ENCODE results near the gene VPS13A. TPM values are rescaled to one million over a fixed set of nuclear protein-coding genes. Genes with fewer than 3 reads are reported as not detected.

The VPS13A gene
- polyA plus RNA-seq, 1 donor from 2014 or later: 20.6 TPM

GRCh38 chr9:77424993-77425392, 247.7 kb downstream of the VPS13A start:
- H3K4me2 ChIP-seq (ENCODE audit: low read length): no peak overlapping the region
- H3K9me3 ChIP-seq (ENCODE audit: low read length): no peaks in the 10 kb centered on the region
- no peak overlapping the region for H3K4me3 ChIP-seq (ENCODE audit: low read length)
- no peak overlapping the region for H3K9ac ChIP-seq (ENCODE audit: low read length)
- H3F3A ChIP-seq (ENCODE audit: insufficient read depth, low read length, poor library complexity, severe bottlenecking): no peaks in the 10 kb centered on the region
- TF ChIP-seq SMC3 (conservative IDR thresholded peaks at IDR 0.05; ENCODE audit: poor library complexity) (no peak), EP300 (conservative IDR thresholded peaks at IDR 0.05; ENCODE audit: poor library complexity, severe bottlenecking) (no peak), MXI1 (conservative IDR thresholded peaks at IDR 0.05; ENCODE audit: poor library complexity, severe bottlenecking) (no peak), RAD21 (conservative IDR thresholded peaks at IDR 0.05) (no peak), TAF1 (IDR thresholded peaks at IDR 0.05; ENCODE audit: low read depth) (no peak), CTCF (IDR thresholded peaks at IDR 0.05; ENCODE audit: poor library complexity, severe bottlenecking) (no peak)
- TF ChIP-seq, protein P1, sequence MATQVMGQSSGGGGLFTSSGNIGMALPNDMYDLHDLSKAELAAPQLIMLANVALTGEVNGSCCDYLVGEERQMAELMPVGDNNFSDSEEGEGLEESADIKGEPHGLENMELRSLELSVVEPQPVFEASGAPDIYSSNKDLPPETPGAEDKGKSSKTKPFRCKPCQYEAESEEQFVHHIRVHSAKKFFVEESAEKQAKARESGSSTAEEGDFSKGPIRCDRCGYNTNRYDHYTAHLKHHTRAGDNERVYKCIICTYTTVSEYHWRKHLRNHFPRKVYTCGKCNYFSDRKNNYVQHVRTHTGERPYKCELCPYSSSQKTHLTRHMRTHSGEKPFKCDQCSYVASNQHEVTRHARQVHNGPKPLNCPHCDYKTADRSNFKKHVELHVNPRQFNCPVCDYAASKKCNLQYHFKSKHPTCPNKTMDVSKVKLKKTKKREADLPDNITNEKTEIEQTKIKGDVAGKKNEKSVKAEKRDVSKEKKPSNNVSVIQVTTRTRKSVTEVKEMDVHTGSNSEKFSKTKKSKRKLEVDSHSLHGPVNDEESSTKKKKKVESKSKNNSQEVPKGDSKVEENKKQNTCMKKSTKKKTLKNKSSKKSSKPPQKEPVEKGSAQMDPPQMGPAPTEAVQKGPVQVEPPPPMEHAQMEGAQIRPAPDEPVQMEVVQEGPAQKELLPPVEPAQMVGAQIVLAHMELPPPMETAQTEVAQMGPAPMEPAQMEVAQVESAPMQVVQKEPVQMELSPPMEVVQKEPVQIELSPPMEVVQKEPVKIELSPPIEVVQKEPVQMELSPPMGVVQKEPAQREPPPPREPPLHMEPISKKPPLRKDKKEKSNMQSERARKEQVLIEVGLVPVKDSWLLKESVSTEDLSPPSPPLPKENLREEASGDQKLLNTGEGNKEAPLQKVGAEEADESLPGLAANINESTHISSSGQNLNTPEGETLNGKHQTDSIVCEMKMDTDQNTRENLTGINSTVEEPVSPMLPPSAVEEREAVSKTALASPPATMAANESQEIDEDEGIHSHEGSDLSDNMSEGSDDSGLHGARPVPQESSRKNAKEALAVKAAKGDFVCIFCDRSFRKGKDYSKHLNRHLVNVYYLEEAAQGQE (IDR thresholded peaks at IDR 0.05; ENCODE audit: borderline replicate concordance): no peak
- H3K36me3 ChIP-seq (ENCODE audit: insufficient read depth, low read length): no peaks in the 10 kb centered on the region
- no peaks in the 10 kb centered on the region for H3K27me3 ChIP-seq (ENCODE audit: insufficient read depth, low read depth, low read length)
- H3K79me2 ChIP-seq (replicated peaks; ENCODE audit: insufficient read depth, low read length): no peaks in the 10 kb centered on the region
- H3K27ac ChIP-seq (ENCODE audit: low read length): no peak overlapping the region
- H4K20me1 ChIP-seq (ENCODE audit: insufficient read depth): no peaks in the 10 kb centered on the region
- no peaks in the 10 kb centered on the region for H3K9me2 ChIP-seq (ENCODE audit: insufficient read depth, low read length)
- no peak overlapping the region for H2AFZ ChIP-seq (ENCODE audit: low read depth, low read length)

- H3K79me2 ChIP-seq (replicated peaks; ENCODE audit: insufficient read depth, low read length): no peaks in the 10 kb centered on the region
- TF ChIP-seq RAD21 (conservative IDR thresholded peaks at IDR 0.05): no peak
- no peak for TF ChIP-seq TAF1 (IDR thresholded peaks at IDR 0.05; ENCODE audit: low read depth)
- TF ChIP-seq, protein P1 (IDR thresholded peaks at IDR 0.05; ENCODE audit: borderline replicate concordance): no peak
- TF ChIP-seq MXI1 (conservative IDR thresholded peaks at IDR 0.05; ENCODE audit: poor library complexity, severe bottlenecking): no peak
- no peak for TF ChIP-seq EZH2 (IDR thresholded peaks at IDR 0.05; ENCODE audit: borderline replicate concordance, insufficient read depth, low read length, poor library complexity, severe bottlenecking)
- no peak for TF ChIP-seq POLR2AphosphoS5 (IDR thresholded peaks at IDR 0.05)
- no peak for TF ChIP-seq EP300 (conservative IDR thresholded peaks at IDR 0.05; ENCODE audit: poor library complexity, severe bottlenecking)
- TF ChIP-seq CTCF (IDR thresholded peaks at IDR 0.05; ENCODE audit: poor library complexity, severe bottlenecking): no peak
- TF ChIP-seq SMC3 (conservative IDR thresholded peaks at IDR 0.05; ENCODE audit: poor library complexity): no peak
- H3K4me2 ChIP-seq (ENCODE audit: low read length): no peak overlapping the region
- no peak overlapping the region for H3K9ac ChIP-seq (ENCODE audit: low read length)
- no peaks in the 10 kb centered on the region for H4K20me1 ChIP-seq (ENCODE audit: insufficient read depth)
- H2AFZ ChIP-seq (ENCODE audit: low read depth, low read length): no peak overlapping the region
- H3K9me3 ChIP-seq (ENCODE audit: low read length): no peaks in the 10 kb centered on the region
- H3K27ac ChIP-seq (ENCODE audit: low read length): no peak overlapping the region
- no peaks in the 10 kb centered on the region for H3K27me3 ChIP-seq (ENCODE audit: insufficient read depth, low read depth, low read length)
- no peaks in the 10 kb centered on the region for H3K9me2 ChIP-seq (ENCODE audit: insufficient read depth, low read length)
- no peaks in the 10 kb centered on the region for H3F3A ChIP-seq (ENCODE audit: insufficient read depth, low read length, poor library complexity, severe bottlenecking)
- H3K36me3 ChIP-seq (ENCODE audit: insufficient read depth, low read length): no peaks in the 10 kb centered on the region
- H3K4me3 ChIP-seq (ENCODE audit: low read length): no peak overlapping the region
Measured at GRCh38 chr9:77426712-77427111, 249.4 kb downstream of the VPS13A start.

Measured in neural cell (in vitro differentiated cells).